SK-N-MC (cell line): ENCODE results near the gene PIAS1.
A peak's percentile ranks its signal among the peaks of the same experiment; 100 is the strongest.
"Not testable (repeated sequence)": the region's sequence is repeated elsewhere in the genome, so short reads cannot be mapped to it uniquely, and the experiment has no call there.

Source experiments
- DNase-seq: peaks from one replicate; pipeline ENCODE4 v3.0.0-alpha.2; 2011; ENCODE audit warnings: low read depth, low spot score
- H3K27ac ChIP-seq: fragments of 200-600 bp; sonication (generic); 2 replicates; pipeline ENCODE4 v1.5.1; 2016; ENCODE audit warnings: mixed run types
- H3K36me3 ChIP-seq: fragments of 200-600 bp; sonication (generic); 2 replicates; pipeline ENCODE4 v1.6.1; 2017; ENCODE audit warnings: antibody characterized with exemption, low read length, mixed read lengths; ENCODE audit not compliant: insufficient read depth
- H3K4me3 ChIP-seq: fragments of 200-600 bp; sonication (generic); 2 replicates; pipeline ENCODE4 v1.5.1; 2016
- H3K9ac ChIP-seq: fragments of 200-600 bp; sonication (generic); 2 replicates; pipeline ENCODE4 v1.8.0; 2017; ENCODE audit warnings: mixed run types, mixed read lengths; ENCODE audit not compliant: insufficient read length
- H3K9me3 ChIP-seq: fragments of 200-600 bp; sonication (generic); 2 replicates; pipeline ENCODE4 v1.6.1; 2017; ENCODE audit warnings: low read depth, mild to moderate bottlenecking, antibody characterized with exemption, low read length, moderate library complexity, mixed read lengths
- EZH2 ChIP-seq: fragments of 200-600 bp; sonication (generic); IDR thresholded peaks from one replicate; pipeline ENCODE4 v1.6.1; 2017; ENCODE audit warnings: antibody characterized with exemption
- FOXP2 ChIP-seq: optimal IDR thresholded peaks from 2 replicates; pipeline ENCODE3; 2011; ENCODE audit warnings: mild to moderate bottlenecking, moderate library complexity; ENCODE audit not compliant: insufficient read depth; ENCODE audit errors: extremely low read length, control extremely low read depth
- POLR2AphosphoS5 ChIP-seq: IDR thresholded peaks from 2 replicates; pipeline ENCODE4 v1.6.1; 2012; ENCODE audit warnings: mild to moderate bottlenecking, low read depth, low read length, borderline replicate concordance

Gene PIAS1

DNA sequence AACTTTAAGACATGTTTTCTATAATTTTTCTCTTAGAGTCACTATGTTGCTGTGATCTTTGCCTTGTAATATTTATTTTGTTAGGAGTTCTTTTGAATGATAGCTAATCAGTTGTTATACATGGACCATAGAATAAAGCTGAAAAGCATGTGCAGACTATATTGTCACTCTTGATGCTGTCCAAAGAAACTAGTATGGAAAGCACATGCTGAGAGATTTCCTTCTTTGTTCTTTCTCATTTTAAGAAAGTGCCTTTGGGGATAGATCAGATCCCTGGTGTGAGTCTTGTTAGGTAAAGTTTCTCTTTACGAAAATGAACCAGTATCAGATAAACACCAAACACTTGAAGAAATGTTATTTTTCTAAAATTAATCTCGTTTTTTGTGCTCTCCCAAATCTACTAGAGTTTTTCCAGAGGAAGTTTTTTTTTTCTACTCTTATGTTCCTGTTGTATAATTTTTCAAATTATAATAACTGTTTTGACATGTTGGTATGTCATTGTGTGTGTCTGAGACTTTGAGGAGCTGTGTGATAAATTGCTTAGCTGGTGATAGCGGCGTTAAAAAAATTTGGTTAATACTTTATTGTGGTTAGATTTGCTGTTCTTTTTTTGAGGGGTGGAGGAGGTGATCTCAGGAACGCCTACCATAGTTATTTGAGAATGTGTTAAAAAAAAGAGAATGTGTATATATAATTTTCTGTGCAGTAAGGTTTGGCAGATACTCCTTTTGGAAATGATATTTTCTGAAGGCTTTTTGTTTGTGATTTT is 2.2 kb downstream of the PIAS1 start:
- Histone ChIP-seq H3K9me3 (no peaks in the 10 kb centered on the region), H3K4me3 (peak overlapping the region; percentile 90), H3K36me3 (0 out of 2 replicates have a peak, but pooled peaks cover 3% of the 10 kb centered on the region), H3K27ac (peak overlapping the region; percentile 64), H3K9ac (peak overlapping the region; percentile 76)
- TF ChIP-seq FOXP2 (no peak), EZH2 (no peak), POLR2AphosphoS5 (no peak)
- DNase-seq, result no peak

- H3K9me3 ChIP-seq, result no peaks in the 10 kb centered on the region
- peak overlapping the region; percentile 90 for H3K4me3 ChIP-seq
- no peak for DNase-seq
- peak overlapping the region; percentile 64; the same call in 1 of the 2 replicates for H3K27ac ChIP-seq
- TF ChIP-seq EZH2 (no peak), FOXP2 (no peak), POLR2AphosphoS5 (no peak)
- H3K36me3 ChIP-seq, result 0 out of 2 replicates have a peak, but pooled peaks cover 3% of the 10 kb centered on the region
- peak overlapping the region; percentile 76 for H3K9ac ChIP-seq
Observed at GRCh38 chr15:68057034-68057433, 2.9 kb downstream of the PIAS1 start.

- Histone ChIP-seq H3K9me3 (no peaks in the 10 kb centered on the region), H3K4me3 (no peak overlapping the region), H3K27ac (no peak overlapping the region), H3K9ac (no peak overlapping the region), H3K36me3 (0 out of 2 replicates have a peak, but pooled peaks cover 3% of the 10 kb centered on the region)
- no peak for DNase-seq
- TF ChIP-seq EZH2, result no peak
- no peak for TF ChIP-seq POLR2AphosphoS5
- no peak for TF ChIP-seq FOXP2
Observed at GRCh38 chr15:68057758-68058157, 3.6 kb downstream of the PIAS1 start.

GRCh38 chr15:68058970-68059369 is 4.9 kb downstream of the PIAS1 start:
- H3K36me3 ChIP-seq, H3K9me3 ChIP-seq, H3K4me3 ChIP-seq, H3K9ac ChIP-seq, H3K27ac ChIP-seq, DNase-seq: not testable (repeated sequence)

GRCh38 chr15:68059630-68060029 is 5.5 kb downstream of the PIAS1 start:
- TF ChIP-seq EZH2 (no peak), POLR2AphosphoS5 (no peak), FOXP2 (no peak)
- no peak for DNase-seq
- H3K9me3 ChIP-seq, result no peaks in the 10 kb centered on the region; the same call in 1 of the 2 replicates
- H3K9ac ChIP-seq, result no peak overlapping the region
- H3K36me3 ChIP-seq, result 0 out of 2 replicates have a peak, but pooled peaks cover 3% of the 10 kb centered on the region
- no peak overlapping the region for H3K27ac ChIP-seq
- no peak overlapping the region for H3K4me3 ChIP-seq

DNA sequence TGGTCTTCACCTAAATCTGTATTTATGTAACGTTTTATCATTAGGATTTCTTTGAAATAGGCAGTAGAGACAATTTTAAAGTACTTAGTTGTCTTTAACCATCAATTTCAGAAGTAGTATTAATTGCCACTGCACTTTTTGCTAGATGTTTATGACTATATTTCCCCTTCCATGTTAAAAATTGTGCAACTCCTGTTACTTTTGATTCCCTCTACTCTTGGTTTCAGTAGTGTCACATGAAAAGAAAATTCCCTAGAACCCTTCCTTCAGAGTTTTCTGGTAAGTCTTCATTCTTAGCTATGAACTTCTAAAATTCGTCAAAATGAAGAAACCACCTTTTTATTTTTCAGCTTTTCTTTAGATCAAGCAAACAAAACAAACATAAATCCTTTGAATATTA is 7.1 kb downstream of the PIAS1 start:
- no peaks in the 10 kb centered on the region; the same call in 1 of the 2 replicates for H3K9me3 ChIP-seq
- no peak overlapping the region for H3K4me3 ChIP-seq
- no peak overlapping the region for H3K27ac ChIP-seq
- H3K36me3 ChIP-seq, result peaks cover 3% of the 10 kb centered on the region; the same call in 1 of the 2 replicates
- no peak for TF ChIP-seq POLR2AphosphoS5
- TF ChIP-seq FOXP2, result no peak
- no peak for TF ChIP-seq EZH2
- no peak for DNase-seq
- H3K9ac ChIP-seq, result no peak overlapping the region

DNA sequence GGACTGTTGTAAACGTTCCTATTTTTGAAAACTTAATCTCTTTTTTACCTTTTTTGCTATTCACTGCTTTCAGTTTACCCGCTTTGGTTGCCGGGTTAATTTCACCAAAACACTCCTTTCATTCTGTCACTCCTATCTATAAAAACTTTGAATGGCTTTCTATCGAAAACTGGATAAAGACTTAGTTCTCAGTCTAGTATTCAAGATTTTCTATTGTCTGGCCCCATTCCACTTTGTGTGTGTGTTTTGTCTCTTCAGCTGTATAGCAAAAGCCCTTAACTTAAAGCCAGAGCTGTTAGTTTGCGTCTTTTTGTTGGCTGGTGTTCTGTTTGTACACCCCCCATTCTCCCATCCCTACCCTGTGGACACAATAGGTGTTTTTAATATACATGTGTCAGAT is 7.5 kb downstream of the PIAS1 start:
- Histone ChIP-seq H3K36me3 (peaks cover 5% of the 10 kb centered on the region), H3K27ac (no peak overlapping the region), H3K4me3 (no peak overlapping the region), H3K9ac (no peak overlapping the region), H3K9me3 (no peaks in the 10 kb centered on the region; the same call in 1 of the 2 replicates)
- no peak for TF ChIP-seq EZH2
- no peak for TF ChIP-seq FOXP2
- TF ChIP-seq POLR2AphosphoS5, result no peak
- DNase-seq, result no peak

GRCh38 chr15:68062214-68062613 is 8.1 kb downstream of the PIAS1 start:
- no peak overlapping the region for H3K9ac ChIP-seq
- TF ChIP-seq POLR2AphosphoS5 (no peak), FOXP2 (no peak), EZH2 (no peak)
- peaks cover 11% of the 10 kb centered on the region for H3K36me3 ChIP-seq
- no peak overlapping the region for H3K4me3 ChIP-seq
- DNase-seq, result no peak
- no peaks in the 10 kb centered on the region; the same call in 1 of the 2 replicates for H3K9me3 ChIP-seq
- H3K27ac ChIP-seq, result no peak overlapping the region
